Thyroid gland (tissue), 4 donors: ENCODE data around the gene WIPI1.

Experiments
- POLR2A ChIP-seq, 2 donors: fragments of 450-650 bp; IDR thresholded peaks; one replicate each; pipeline ENCODE4 v1.6.1; 2017; ENCODE audit warnings: antibody characterized with exemption in 2 of 2, mild to moderate bottlenecking in 2 of 2, moderate library complexity in 1 of 2
- TF ChIP-seq, protein P1 (sequence below), 6 experiments: fragments of 200-600 bp in 3 of 6; fragments of 450-650 bp in 3 of 6; sonication (generic) in 3 of 6; IDR thresholded peaks; one replicate each; pipeline ENCODE4 v1.5.1; 2016 to 2019; ENCODE audit warnings: antibody characterized with exemption in 6 of 6, mild to moderate bottlenecking in 2 of 6, inconsistent platforms in 1 of 6, moderate library complexity in 1 of 6

- TF ChIP-seq, protein P1, sequence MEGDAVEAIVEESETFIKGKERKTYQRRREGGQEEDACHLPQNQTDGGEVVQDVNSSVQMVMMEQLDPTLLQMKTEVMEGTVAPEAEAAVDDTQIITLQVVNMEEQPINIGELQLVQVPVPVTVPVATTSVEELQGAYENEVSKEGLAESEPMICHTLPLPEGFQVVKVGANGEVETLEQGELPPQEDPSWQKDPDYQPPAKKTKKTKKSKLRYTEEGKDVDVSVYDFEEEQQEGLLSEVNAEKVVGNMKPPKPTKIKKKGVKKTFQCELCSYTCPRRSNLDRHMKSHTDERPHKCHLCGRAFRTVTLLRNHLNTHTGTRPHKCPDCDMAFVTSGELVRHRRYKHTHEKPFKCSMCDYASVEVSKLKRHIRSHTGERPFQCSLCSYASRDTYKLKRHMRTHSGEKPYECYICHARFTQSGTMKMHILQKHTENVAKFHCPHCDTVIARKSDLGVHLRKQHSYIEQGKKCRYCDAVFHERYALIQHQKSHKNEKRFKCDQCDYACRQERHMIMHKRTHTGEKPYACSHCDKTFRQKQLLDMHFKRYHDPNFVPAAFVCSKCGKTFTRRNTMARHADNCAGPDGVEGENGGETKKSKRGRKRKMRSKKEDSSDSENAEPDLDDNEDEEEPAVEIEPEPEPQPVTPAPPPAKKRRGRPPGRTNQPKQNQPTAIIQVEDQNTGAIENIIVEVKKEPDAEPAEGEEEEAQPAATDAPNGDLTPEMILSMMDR (IDR thresholded peaks at IDR 0.05), result no peak
- TF ChIP-seq POLR2A (IDR thresholded peaks at IDR 0.05), result no peak
Observed at GRCh38 chr17:68394608-68395331, 62.5 kb downstream of the WIPI1 start.
